ENCODE results near the gene WDR88.

The WDR88 gene

DNA sequence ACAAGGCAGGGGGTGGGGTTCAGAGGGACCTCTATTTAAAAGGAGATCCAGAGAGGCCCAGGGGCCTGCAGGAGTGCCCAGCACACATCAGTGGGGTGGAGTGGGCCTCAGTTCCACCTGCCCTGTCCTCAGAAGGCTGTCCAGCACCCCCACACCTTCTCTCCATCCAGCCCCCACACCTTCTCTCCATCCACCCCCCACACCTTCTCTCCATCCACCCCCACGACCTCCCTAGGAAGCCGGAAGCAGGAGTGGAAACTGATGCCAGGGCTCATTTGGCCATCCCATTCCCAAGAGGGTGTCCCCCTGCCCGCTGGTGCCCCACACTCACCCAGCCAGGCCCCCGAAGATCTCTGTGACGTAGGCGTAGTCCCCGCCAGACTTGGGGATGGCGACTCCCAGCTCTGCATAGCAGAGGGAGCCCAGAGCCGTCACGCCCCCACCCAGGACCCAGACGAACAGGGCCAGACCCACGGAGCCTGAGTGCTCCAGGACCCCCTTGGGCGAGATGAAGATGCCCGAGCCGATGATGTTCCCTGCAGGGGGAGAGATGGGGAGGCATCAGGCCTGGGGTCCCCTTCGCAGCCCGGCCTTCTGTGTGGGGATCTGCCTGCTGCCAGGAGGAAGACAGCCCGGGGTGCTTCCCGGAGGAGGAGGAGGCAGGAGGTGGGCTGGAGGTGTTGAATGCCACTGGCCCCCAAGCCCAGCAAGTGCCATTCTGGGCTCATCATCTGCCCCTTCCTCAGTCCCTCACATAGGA is 83.7 kb downstream of the WDR88 start:
- TF ChIP-seq, protein P1, sequence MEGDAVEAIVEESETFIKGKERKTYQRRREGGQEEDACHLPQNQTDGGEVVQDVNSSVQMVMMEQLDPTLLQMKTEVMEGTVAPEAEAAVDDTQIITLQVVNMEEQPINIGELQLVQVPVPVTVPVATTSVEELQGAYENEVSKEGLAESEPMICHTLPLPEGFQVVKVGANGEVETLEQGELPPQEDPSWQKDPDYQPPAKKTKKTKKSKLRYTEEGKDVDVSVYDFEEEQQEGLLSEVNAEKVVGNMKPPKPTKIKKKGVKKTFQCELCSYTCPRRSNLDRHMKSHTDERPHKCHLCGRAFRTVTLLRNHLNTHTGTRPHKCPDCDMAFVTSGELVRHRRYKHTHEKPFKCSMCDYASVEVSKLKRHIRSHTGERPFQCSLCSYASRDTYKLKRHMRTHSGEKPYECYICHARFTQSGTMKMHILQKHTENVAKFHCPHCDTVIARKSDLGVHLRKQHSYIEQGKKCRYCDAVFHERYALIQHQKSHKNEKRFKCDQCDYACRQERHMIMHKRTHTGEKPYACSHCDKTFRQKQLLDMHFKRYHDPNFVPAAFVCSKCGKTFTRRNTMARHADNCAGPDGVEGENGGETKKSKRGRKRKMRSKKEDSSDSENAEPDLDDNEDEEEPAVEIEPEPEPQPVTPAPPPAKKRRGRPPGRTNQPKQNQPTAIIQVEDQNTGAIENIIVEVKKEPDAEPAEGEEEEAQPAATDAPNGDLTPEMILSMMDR (IDR thresholded peaks at IDR 0.05; ENCODE audit: low read depth, low read length): no peak

DNA sequence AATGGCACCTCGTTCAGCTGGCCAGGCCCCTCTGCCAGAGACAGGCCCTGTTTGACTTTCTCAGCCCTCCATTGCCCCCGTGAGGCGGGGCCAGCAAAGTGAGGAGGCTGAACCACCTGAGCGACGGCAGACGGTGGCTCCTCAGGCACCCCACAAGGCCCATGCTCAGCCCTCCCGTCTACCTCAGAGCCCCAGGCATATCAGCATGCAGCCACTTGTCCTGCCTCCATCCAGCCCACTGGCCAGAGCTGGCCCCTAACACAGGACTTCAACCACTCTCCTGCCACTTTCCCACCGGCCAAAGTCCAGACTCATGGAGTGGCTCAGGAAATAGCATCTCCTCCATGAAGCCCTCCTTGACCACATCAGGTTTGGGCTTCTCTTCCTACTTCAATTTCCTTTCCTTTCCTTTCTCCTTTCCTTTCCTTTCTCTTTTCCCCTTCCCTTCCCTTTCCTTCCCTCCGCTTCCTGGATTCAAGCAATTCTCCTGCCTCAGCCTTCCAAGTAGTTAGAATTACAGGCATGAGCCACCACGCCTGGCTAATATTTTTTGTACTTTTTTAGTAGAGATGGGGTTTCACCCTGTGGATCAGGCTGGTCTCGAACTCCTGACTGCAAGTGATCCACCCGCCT is 84.4 kb downstream of the WDR88 start:
- in situ Hi-C loops (cut with HindIII; ENCODE audit: low sequenced_read_pairs): no loop called here
- DNase-seq (ENCODE audit: low read depth, low spot score): no peak
- TF ChIP-seq, protein P1 (IDR thresholded peaks at IDR 0.05; ENCODE audit: low read depth, low read length): no peak
- H3K4me3 ChIP-seq (ENCODE audit: low read depth, low read length): no peak overlapping the region

More for the DNA sequence above, 83.7 kb downstream of the WDR88 start:
- H3K4me3 ChIP-seq (ENCODE audit: low read depth, low read length): no peak overlapping the region
- in situ Hi-C loops (cut with HindIII; ENCODE audit: low sequenced_read_pairs): no loop called here
- DNase-seq (ENCODE audit: low read depth, low spot score): no peak

DNA sequence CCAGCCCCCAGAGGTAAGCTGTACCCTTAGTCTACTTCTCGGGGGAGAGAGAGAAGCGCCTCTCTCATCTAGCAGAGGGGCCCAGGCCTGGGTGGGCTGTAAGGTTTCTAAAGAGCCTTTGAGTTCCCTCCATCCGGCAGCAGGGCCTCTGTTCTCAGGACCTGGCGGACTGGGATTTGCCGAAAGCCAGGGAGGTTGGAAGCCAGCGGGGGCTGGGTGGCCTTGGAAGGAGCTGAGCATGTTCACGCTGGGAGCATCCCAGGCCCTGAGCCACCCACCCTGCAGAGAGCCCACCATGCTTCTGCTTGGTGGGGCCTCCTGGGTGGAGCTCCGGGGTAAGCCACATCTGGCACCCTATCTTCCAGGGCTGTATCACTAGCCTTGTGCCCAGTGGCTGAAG is 86.0 kb downstream of the WDR88 start:
- no peak overlapping the region for H3K4me3 ChIP-seq (ENCODE audit: low read depth, low read length)
- in situ Hi-C loops (cut with HindIII; ENCODE audit: low sequenced_read_pairs): no loop called here
- DNase-seq (ENCODE audit: low read depth, low spot score): no peak
- TF ChIP-seq, protein P1 (IDR thresholded peaks at IDR 0.05; ENCODE audit: low read depth, low read length): no peak

DNA sequence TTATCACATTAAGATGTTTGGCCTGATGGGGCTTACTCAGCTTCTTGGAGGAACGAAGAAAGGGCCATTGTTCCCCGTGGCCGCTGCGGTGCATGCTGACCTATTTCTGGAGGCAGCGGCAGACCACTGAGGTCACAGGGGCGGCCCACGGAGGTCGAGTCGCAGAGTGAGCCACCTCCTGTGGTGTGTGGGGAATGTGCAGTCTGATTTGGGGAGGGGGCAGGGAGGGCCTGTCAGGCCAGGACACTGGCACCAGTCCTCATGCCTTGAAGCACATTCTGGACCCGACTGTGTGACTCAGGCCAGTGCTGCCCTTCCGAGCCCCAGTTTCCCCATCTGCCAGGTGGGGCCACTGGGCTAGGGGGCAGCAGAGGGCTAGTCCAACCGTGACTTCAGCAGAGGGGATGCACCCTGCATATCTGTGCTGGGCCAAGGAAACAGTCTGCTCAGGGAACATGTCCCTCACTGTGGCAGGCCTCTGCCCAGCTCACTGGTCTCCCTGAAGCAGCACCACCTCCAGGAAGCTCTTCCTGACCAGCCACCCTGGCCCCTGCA is 87.4 kb downstream of the WDR88 start:
- in situ Hi-C loops (cut with HindIII; ENCODE audit: low sequenced_read_pairs): no loop called here
- peak; percentile 76 for DNase-seq (ENCODE audit: low read depth, low spot score)
- TF ChIP-seq, protein P1 (IDR thresholded peaks at IDR 0.05; ENCODE audit: low read depth, low read length): peak; percentile 54
- no peak overlapping the region for H3K4me3 ChIP-seq (ENCODE audit: low read depth, low read length)

DNA sequence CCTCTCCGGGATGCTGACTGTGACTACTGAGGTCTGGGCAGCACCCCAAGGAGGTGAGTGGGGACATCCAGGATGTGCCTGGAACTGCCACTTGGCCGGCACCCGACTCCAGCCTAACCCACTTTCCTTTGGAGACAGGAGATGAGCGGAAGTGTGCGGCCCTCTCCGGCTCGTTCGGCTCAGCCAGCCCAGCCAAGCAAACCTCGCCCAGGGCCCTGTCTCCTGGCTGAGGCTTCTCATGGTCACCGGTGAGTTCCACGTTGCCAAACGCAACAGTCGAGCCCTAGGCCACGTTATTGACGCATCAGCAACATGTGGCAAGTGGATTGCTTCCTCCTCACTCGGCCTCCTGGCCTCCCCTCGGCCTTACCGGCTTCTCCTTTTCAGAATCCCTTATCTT is 88.2 kb downstream of the WDR88 start:
- TF ChIP-seq, protein P1 (IDR thresholded peaks at IDR 0.05; ENCODE audit: low read depth, low read length): no peak
- no peak overlapping the region for H3K4me3 ChIP-seq (ENCODE audit: low read depth, low read length)
- in situ Hi-C loops (cut with HindIII; ENCODE audit: low sequenced_read_pairs): no loop called here
- no peak for DNase-seq (ENCODE audit: low read depth, low spot score)

DNA sequence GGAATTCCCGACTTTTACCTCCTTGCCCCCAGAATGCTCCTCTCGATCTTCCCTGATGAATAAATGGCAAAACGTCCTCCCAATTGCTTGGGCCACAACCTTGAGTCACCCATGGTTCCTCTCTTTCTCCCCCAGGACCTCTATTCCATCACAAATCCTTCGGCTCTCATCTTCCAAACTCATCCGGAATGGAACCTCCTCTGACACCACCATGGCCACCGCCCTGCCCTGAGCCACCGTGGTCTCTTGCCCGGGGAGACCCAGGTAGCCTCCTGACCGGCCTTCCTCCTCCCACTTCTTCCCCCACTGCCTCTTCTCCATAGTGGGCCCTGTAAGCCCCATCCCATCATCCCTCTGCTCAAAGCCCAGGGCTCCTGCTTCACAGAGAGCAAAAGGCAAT is 88.8 kb downstream of the WDR88 start:
- TF ChIP-seq, protein P1 (IDR thresholded peaks at IDR 0.05; ENCODE audit: low read depth, low read length): no peak
- in situ Hi-C loops (cut with HindIII; ENCODE audit: low sequenced_read_pairs): no loop called here
- DNase-seq (ENCODE audit: low read depth, low spot score): no peak
- H3K4me3 ChIP-seq (ENCODE audit: low read depth, low read length): no peak overlapping the region
